Measurements from ENCODE around the gene SRPRB.

SRPRB gene

DNA sequence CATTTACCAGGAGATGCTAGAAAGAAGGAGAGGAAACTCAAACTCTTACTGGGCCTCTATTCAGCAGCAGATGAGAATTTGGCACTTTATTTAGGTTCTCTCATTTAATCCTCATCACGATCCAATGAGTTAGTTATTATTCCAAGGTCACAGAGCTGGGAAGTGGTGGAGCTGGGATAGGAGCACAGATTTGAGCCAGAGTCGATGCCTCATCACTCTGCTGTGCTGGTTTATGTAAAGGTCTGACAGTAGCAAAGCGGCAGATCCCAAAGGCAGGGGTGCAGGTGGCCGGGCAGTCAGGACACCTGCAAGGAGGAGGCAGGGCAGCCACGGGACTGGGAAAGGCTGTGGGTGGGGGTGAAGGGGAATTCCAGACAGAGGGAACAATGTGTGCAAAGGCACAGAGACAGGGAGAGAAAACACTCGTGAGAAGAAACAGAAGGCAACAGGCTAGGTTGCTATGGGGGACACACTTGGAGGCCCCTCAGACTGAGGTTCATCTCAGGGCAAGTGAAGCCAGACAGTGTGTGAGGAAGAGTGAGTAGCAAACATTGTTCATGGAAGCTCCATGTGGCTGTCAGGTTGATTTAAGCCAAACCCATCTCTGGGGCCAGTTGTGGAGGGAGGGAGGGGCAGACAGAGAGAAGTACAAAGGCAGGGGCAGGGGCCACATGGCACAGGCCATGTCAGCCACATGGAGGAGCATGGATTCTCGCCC lies 63.3 kb downstream of the SRPRB start:
- DNase-seq (ENCODE audit: low spot score), result no peak

DNA sequence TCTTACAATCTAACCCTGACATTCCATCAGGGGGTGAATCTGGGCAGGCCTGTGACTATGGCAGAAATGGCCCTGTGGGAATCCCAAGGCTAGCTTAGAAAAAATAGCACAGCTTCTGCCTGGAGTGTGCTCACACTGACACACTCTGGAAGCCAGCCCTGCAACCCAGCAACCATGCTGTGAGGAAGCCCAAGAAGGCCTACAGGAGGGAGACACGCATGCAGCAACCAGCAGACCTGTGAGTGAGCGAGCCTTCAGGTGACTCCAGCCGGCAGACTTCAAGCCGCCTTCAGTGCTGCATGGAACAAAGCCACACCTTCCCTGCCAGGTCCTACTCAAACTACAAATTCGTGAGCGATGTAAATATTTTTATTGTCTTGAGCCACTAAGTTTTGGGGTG lies 64.0 kb downstream of the SRPRB start:
- DNase-seq (ENCODE audit: low spot score), result no peak

DNA sequence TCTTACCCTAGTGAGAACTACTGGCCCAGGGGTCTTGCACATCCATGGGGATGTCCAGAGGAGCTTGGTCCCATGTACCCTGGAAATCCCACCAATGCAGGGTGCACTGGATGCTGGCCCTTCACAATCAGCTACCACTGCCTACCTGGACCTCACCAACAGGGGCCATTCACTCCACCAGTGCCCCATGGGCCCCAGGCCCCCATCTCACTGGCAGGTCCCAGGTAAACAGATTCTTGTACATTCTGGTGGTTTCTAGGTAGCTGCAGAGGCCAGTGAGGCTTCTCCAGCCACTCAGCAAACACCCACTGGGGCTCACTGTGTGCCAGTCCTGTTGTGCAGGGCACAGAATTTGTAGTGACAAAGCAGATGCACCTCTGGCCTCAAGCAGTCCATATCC lies 65.2 kb downstream of the SRPRB start:
- DNase-seq (ENCODE audit: low spot score), result no peak

All from ecto neural progenitor cell (in vitro differentiated cells).